ENCODE measurements around the gene CD27. TPM values are rescaled to one million over a fixed set of nuclear protein-coding genes. Genes with fewer than 3 reads are reported as not detected.

The CD27 gene
- total and polyA plus RNA-seq, 2 donors (not counting 1 experiment from before 2014, with no cell fraction given): 102 to 116 TPM

DNA sequence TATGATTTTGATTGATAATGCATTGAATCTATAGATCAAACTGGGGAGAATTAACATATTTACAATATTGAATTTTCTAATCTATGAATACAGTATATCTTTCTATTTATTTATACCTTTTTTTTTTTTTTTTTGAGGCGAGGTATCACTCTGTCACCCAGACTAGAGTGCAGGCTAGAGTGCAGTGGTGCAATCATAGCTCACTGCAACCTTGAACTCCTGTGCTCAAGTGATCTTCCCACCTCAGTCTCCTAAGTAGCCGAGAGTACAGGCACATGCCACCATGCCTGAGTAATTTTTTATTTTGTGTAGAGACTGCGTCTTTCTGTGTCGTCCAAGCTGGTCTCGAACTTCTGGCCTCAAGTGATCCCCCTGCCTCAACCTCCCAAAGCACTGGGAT, 40.4 kb upstream of the CD27 start:
- H3K4me1 Mint-ChIP-seq: no peaks in the 10 kb centered on the region
- Histone ChIP-seq H3K4me2 (replicated peaks; ENCODE audit: low read depth, low read length, poor library complexity, severe bottlenecking) (no peak overlapping the region), H4K20me1 (ENCODE audit: control insufficient read depth, insufficient read depth, low read length, poor library complexity, severe bottlenecking) (no peaks in the 10 kb centered on the region), H3K27me3 (replicated peaks in 1 of 4; ENCODE audit: control extremely low read depth in 1 of 4, control insufficient read depth in 3 of 4, insufficient read depth in 4 of 4, low read length in 3 of 4) (no peaks in the 10 kb centered on the region), H3K79me2 (ENCODE audit: control insufficient read depth, insufficient read depth, low read length) (no peaks in the 10 kb centered on the region), H3K4me1 (ENCODE audit: control insufficient read depth in 2 of 2, insufficient read depth in 2 of 2, low read length in 2 of 2) (no peaks in the 10 kb centered on the region), H3K9ac (ENCODE audit: low read length) (no peak overlapping the region), H3K27ac (ENCODE audit: low read length in 2 of 2) (no peak overlapping the region), H3K4me3 (ENCODE audit: control extremely low read depth in 1 of 5, extremely low read depth in 1 of 5, insufficient read depth in 1 of 5, low read depth in 2 of 5, low read length in 4 of 5) (no peak overlapping the region), H3K9me3 (ENCODE audit: control extremely low read depth in 1 of 3, control insufficient read depth in 2 of 3, insufficient read depth in 1 of 3, low read length in 2 of 3) (no peaks in the 10 kb centered on the region), H3K36me3 (replicated peaks in 1 of 2; ENCODE audit: control extremely low read depth in 1 of 2, control insufficient read depth in 1 of 2, extremely low read depth in 1 of 2, insufficient read depth in 2 of 2, low read length in 1 of 2) (no peaks in the 10 kb centered on the region), H2AFZ (ENCODE audit: insufficient read depth, low read depth, low read length, poor library complexity, severe bottlenecking) (no peak overlapping the region)
- ChIA-PET POLR2A (no interaction called here), CTCF (no interaction called here)
- no peaks in the 10 kb centered on the region for H3K9me3 Mint-ChIP-seq (ENCODE audit: insufficient read depth)
- H3K27ac Mint-ChIP-seq: no peak overlapping the region
- WGBS (ENCODE audit: insufficient coverage): 89% methylated on average over 3 of the region's 5 CpGs
- H3K27me3 Mint-ChIP-seq: peaks cover 32% of the 10 kb centered on the region
- intact Hi-C loops (cut with micrococcal nuclease): no loop called here
- no peak overlapping the region for H3K4me3 Mint-ChIP-seq
- no peak for ATAC-seq (ENCODE audit: low read depth)
- no peak for DNase-seq
- TF ChIP-seq EZH2 (IDR thresholded peaks at IDR 0.05; ENCODE audit: borderline replicate concordance, insufficient read depth, low read depth, low read length, poor library complexity, severe bottlenecking): no peak
- TF ChIP-seq, protein P1, sequence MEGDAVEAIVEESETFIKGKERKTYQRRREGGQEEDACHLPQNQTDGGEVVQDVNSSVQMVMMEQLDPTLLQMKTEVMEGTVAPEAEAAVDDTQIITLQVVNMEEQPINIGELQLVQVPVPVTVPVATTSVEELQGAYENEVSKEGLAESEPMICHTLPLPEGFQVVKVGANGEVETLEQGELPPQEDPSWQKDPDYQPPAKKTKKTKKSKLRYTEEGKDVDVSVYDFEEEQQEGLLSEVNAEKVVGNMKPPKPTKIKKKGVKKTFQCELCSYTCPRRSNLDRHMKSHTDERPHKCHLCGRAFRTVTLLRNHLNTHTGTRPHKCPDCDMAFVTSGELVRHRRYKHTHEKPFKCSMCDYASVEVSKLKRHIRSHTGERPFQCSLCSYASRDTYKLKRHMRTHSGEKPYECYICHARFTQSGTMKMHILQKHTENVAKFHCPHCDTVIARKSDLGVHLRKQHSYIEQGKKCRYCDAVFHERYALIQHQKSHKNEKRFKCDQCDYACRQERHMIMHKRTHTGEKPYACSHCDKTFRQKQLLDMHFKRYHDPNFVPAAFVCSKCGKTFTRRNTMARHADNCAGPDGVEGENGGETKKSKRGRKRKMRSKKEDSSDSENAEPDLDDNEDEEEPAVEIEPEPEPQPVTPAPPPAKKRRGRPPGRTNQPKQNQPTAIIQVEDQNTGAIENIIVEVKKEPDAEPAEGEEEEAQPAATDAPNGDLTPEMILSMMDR (IDR thresholded peaks at IDR 0.05): no peak

DNA sequence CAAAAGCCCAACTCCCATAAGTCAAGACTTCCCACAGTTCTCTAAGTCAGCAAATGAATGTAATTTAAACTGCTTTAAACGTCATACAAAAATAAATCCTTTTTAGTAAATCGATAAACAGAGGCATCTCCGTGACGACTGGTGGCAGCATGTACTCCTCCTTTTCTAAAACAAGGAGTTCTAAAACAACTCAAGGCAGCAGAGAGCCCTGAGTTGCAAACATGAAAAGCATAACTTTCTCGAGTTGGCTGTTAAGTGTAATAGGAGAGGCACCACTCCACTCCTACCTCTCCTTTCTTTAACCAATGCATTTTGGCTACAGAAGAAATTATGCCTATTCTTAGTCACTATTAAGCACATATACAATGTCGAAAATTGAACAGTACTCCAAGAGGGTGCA, 38.8 kb upstream of the CD27 start:
- WGBS (ENCODE audit: insufficient coverage): 100% methylated on average over 1 of the region's 6 CpGs
- H4K20me1 ChIP-seq (ENCODE audit: control insufficient read depth, insufficient read depth, low read length, poor library complexity, severe bottlenecking): no peaks in the 10 kb centered on the region
- DNase-seq (no peak), ATAC-seq (ENCODE audit: low read depth) (no peak)
- Mint-ChIP-seq H3K27ac (no peak overlapping the region), H3K4me3 (no peak overlapping the region), H3K9me3 (ENCODE audit: insufficient read depth) (no peaks in the 10 kb centered on the region), H3K27me3 (peaks cover 30% of the 10 kb centered on the region), H3K4me1 (no peaks in the 10 kb centered on the region)
- intact Hi-C loops (cut with micrococcal nuclease): no loop called here
- no peaks in the 10 kb centered on the region for H3K27me3 ChIP-seq (replicated peaks in 1 of 4; ENCODE audit: control extremely low read depth in 1 of 4, control insufficient read depth in 3 of 4, insufficient read depth in 4 of 4, low read length in 3 of 4)
- TF ChIP-seq, protein P1 (IDR thresholded peaks at IDR 0.05): no peak
- TF ChIP-seq EZH2 (IDR thresholded peaks at IDR 0.05; ENCODE audit: borderline replicate concordance, insufficient read depth, low read depth, low read length, poor library complexity, severe bottlenecking): no peak
- H3K4me2 ChIP-seq (replicated peaks; ENCODE audit: low read depth, low read length, poor library complexity, severe bottlenecking): no peak overlapping the region
- H3K4me3 ChIP-seq (ENCODE audit: control extremely low read depth in 1 of 5, extremely low read depth in 1 of 5, insufficient read depth in 1 of 5, low read depth in 2 of 5, low read length in 4 of 5): no peak overlapping the region
- ChIA-PET CTCF (no interaction called here), POLR2A (no interaction called here)
- H3K79me2 ChIP-seq (ENCODE audit: control insufficient read depth, insufficient read depth, low read length): no peaks in the 10 kb centered on the region
- no peaks in the 10 kb centered on the region for H3K9me3 ChIP-seq (ENCODE audit: control extremely low read depth in 1 of 3, control insufficient read depth in 2 of 3, insufficient read depth in 1 of 3, low read length in 2 of 3)
- H3K9ac ChIP-seq (ENCODE audit: low read length): no peak overlapping the region
- H3K36me3 ChIP-seq (replicated peaks in 1 of 2; ENCODE audit: control extremely low read depth in 1 of 2, control insufficient read depth in 1 of 2, extremely low read depth in 1 of 2, insufficient read depth in 2 of 2, low read length in 1 of 2): no peaks in the 10 kb centered on the region
- H3K4me1 ChIP-seq (ENCODE audit: control insufficient read depth in 2 of 2, insufficient read depth in 2 of 2, low read length in 2 of 2): no peaks in the 10 kb centered on the region
- H3K27ac ChIP-seq (ENCODE audit: low read length in 2 of 2): no peak overlapping the region
- H2AFZ ChIP-seq (ENCODE audit: insufficient read depth, low read depth, low read length, poor library complexity, severe bottlenecking): no peak overlapping the region

Measured in B cell (primary cell).